ENCODE data around the gene NRROS. TPM values are rescaled to one million over a fixed set of nuclear protein-coding genes. Genes with fewer than 3 reads are reported as not detected.

NRROS gene
- total RNA-seq, 2 donors from 2014 or later: 2.1 to 3.2 TPM

- no peak overlapping the region for H3K27ac ChIP-seq (ENCODE audit: low read depth, low read length)
- Mint-ChIP-seq H3K4me1 (peaks cover 7% of the 10 kb centered on the region), H3K4me3 (peak overlapping the region; percentile 51)
Measured at GRCh38 chr3:196640297-196641018, 964 bp downstream of the NRROS start.

GRCh38 chr3:196641333-196642054 is 2.0 kb downstream of the NRROS start:
- WGBS, 2 experiments (ENCODE audit: insufficient coverage in 1 of 2, insufficient read length in 1 of 2): 84 to 86% methylated on average over 8 to 9 of the region's 9 CpGs
- Histone ChIP-seq H3K27me3 (ENCODE audit: control insufficient read depth, insufficient read depth, low read length, poor library complexity, severe bottlenecking) (peaks cover 22% of the 10 kb centered on the region), H3K4me1 (ENCODE audit: control insufficient read depth, insufficient read depth, low read length) (no peaks in the 10 kb centered on the region), H3K36me3 (ENCODE audit: control insufficient read depth, insufficient read depth, low read length) (no peaks in the 10 kb centered on the region), H3K9ac (ENCODE audit: extremely low read depth, low read length, poor library complexity, severe bottlenecking) (no peak overlapping the region), H3K4me3 (ENCODE audit: low read length) (no peak overlapping the region), H3K27ac (ENCODE audit: low read depth, low read length) (no peak overlapping the region), H3K9me3 (ENCODE audit: control insufficient read depth, low read length) (no peaks in the 10 kb centered on the region)
- Mint-ChIP-seq H3K4me3 (no peak overlapping the region), H3K27me3 (ENCODE audit: insufficient read depth) (peaks cover 20% of the 10 kb centered on the region), H3K36me3 (ENCODE audit: low read depth) (no peaks in the 10 kb centered on the region), H3K27ac (no peak overlapping the region), H3K4me1 (peaks cover 12% of the 10 kb centered on the region), H3K9me3 (no peaks in the 10 kb centered on the region)
- no peak for DNase-seq
- TF ChIP-seq CTCF (conservative IDR thresholded peaks at IDR 0.05): no peak

More at GRCh38 chr3:196640297-196641018, 964 bp downstream of the NRROS start:
- peaks cover 22% of the 10 kb centered on the region for H3K27me3 Mint-ChIP-seq (ENCODE audit: insufficient read depth)
- no peak overlapping the region for H3K27ac Mint-ChIP-seq
- no peaks in the 10 kb centered on the region for H3K36me3 Mint-ChIP-seq (ENCODE audit: low read depth)
- DNase-seq: no peak
- WGBS, 2 experiments (ENCODE audit: insufficient coverage in 1 of 2, insufficient read length in 1 of 2): 95 to 98% methylated on average over 21 to 24 of the region's 24 CpGs
- no peaks in the 10 kb centered on the region for H3K9me3 Mint-ChIP-seq
- no peak overlapping the region for H3K4me3 ChIP-seq (ENCODE audit: low read length)
- TF ChIP-seq CTCF (conservative IDR thresholded peaks at IDR 0.05): no peak
- no peaks in the 10 kb centered on the region for H3K4me1 ChIP-seq (ENCODE audit: control insufficient read depth, insufficient read depth, low read length)
- no peaks in the 10 kb centered on the region for H3K36me3 ChIP-seq (ENCODE audit: control insufficient read depth, insufficient read depth, low read length)
- H3K27me3 ChIP-seq (ENCODE audit: control insufficient read depth, insufficient read depth, low read length, poor library complexity, severe bottlenecking): peaks cover 22% of the 10 kb centered on the region
- H3K9ac ChIP-seq (ENCODE audit: extremely low read depth, low read length, poor library complexity, severe bottlenecking): no peak overlapping the region
- H3K9me3 ChIP-seq (ENCODE audit: control insufficient read depth, low read length): no peaks in the 10 kb centered on the region

GRCh38 chr3:196642434-196642833 is 2.9 kb downstream of the NRROS start:
- no peak for DNase-seq
- Histone ChIP-seq H3K27me3 (ENCODE audit: control insufficient read depth, insufficient read depth, low read length, poor library complexity, severe bottlenecking) (peaks cover 22% of the 10 kb centered on the region), H3K9me3 (ENCODE audit: control insufficient read depth, low read length) (no peaks in the 10 kb centered on the region), H3K27ac (ENCODE audit: low read depth, low read length) (no peak overlapping the region), H3K4me1 (ENCODE audit: control insufficient read depth, insufficient read depth, low read length) (no peaks in the 10 kb centered on the region), H3K4me3 (ENCODE audit: low read length) (no peak overlapping the region), H3K36me3 (ENCODE audit: control insufficient read depth, insufficient read depth, low read length) (no peaks in the 10 kb centered on the region), H3K9ac (ENCODE audit: extremely low read depth, low read length, poor library complexity, severe bottlenecking) (no peak overlapping the region)
- Mint-ChIP-seq H3K27me3 (ENCODE audit: insufficient read depth) (peaks cover 17% of the 10 kb centered on the region), H3K9me3 (no peaks in the 10 kb centered on the region), H3K27ac (no peak overlapping the region), H3K4me1 (peaks cover 12% of the 10 kb centered on the region), H3K4me3 (no peak overlapping the region), H3K36me3 (ENCODE audit: low read depth) (no peaks in the 10 kb centered on the region)
- WGBS, 2 experiments (ENCODE audit: insufficient coverage in 1 of 2, insufficient read length in 1 of 2): 91 to 96% methylated on average over 11 of the region's 11 CpGs
- no peak for TF ChIP-seq CTCF (conservative IDR thresholded peaks at IDR 0.05)
